Mesenchymal stem cell (in vitro differentiated cells and primary cell): ENCODE measurements around the gene DPP9.

Source experiments
- DNase-seq: peaks from one replicate; pipeline ENCODE4 v3.0.0-alpha.2; 2013
- H2AFZ ChIP-seq: one replicate; pipeline ENCODE4 v1.6.1; 2013; ENCODE audit warnings: low read depth, mild to moderate bottlenecking, control low read depth, inconsistent platforms, low read length, moderate library complexity
- H2AK5ac ChIP-seq: 2 replicates; pipeline ENCODE4 v1.6.1; 2013; ENCODE audit warnings: low read length, moderate library complexity, mild to moderate bottlenecking, inconsistent platforms; ENCODE audit not compliant: severe bottlenecking
- H2BK120ac ChIP-seq: one replicate; pipeline ENCODE4 v1.6.1; 2013; ENCODE audit warnings: low read depth, mild to moderate bottlenecking, inconsistent platforms, low read length, moderate library complexity
- H2BK12ac ChIP-seq, 2 experiments: one replicate each; pipeline ENCODE4 v1.6.1; 2013; ENCODE audit warnings: inconsistent platforms in 2 of 2, low read length in 2 of 2, mild to moderate bottlenecking in 2 of 2, moderate library complexity in 2 of 2, control low read depth in 1 of 2
- H2BK15ac ChIP-seq: one replicate; pipeline ENCODE4 v1.6.1; 2013; ENCODE audit warnings: mild to moderate bottlenecking, low read depth, inconsistent platforms; ENCODE audit not compliant: poor library complexity, severe bottlenecking
- H2BK5ac ChIP-seq: 2 replicates; pipeline ENCODE4 v1.6.1; 2013; ENCODE audit warnings: low read depth, mild to moderate bottlenecking, low read length, control low read depth, inconsistent platforms; ENCODE audit not compliant: poor library complexity, severe bottlenecking
- H3K14ac ChIP-seq, 2 experiments: one replicate each; pipeline ENCODE4 v1.6.1; 2013; ENCODE audit warnings: inconsistent platforms in 2 of 2, low read length in 2 of 2, control low read depth in 1 of 2, mild to moderate bottlenecking in 1 of 2, moderate library complexity in 1 of 2
- H3K18ac ChIP-seq, 2 experiments: one replicate each; pipeline ENCODE4 v1.6.1; 2013; ENCODE audit warnings: inconsistent platforms in 2 of 2, low read length in 2 of 2, control low read depth in 1 of 2, low read depth in 1 of 2, mild to moderate bottlenecking in 1 of 2
- H3K23ac ChIP-seq, 2 experiments: one replicate each; pipeline ENCODE4 v1.6.1; 2013; ENCODE audit warnings: inconsistent platforms in 2 of 2, low read length in 2 of 2, mild to moderate bottlenecking in 2 of 2, moderate library complexity in 2 of 2, control low read depth in 1 of 2
- H3K27ac ChIP-seq: 2 replicates; pipeline ENCODE4 v1.5.1; 2013; ENCODE audit warnings: mild to moderate bottlenecking, moderate library complexity, low read length, control low read depth, inconsistent platforms; ENCODE audit not compliant: poor library complexity, severe bottlenecking
- H3K27me3 ChIP-seq, 2 experiments: 2 replicates each; pipeline versions ENCODE4 v1.6.1 to v1.7.0; 2013; ENCODE audit warnings: low read length in 2 of 2, mild to moderate bottlenecking in 2 of 2, moderate library complexity in 2 of 2, control low read depth in 1 of 2, inconsistent platforms in 1 of 2; ENCODE audit not compliant: control insufficient read depth in 1 of 2, insufficient read depth in 1 of 2
- H3K36me3 ChIP-seq, 2 experiments: 2 replicates each; pipeline versions ENCODE4 v1.6.1 to v1.7.0; 2013; ENCODE audit warnings: low read length in 2 of 2, control low read depth in 1 of 2, inconsistent platforms in 1 of 2, low read depth in 1 of 2, mild to moderate bottlenecking in 1 of 2; ENCODE audit not compliant: insufficient read depth in 2 of 2, control insufficient read depth in 1 of 2
- H3K4ac ChIP-seq, 2 experiments: one replicate each; pipeline ENCODE4 v1.6.1; 2013; ENCODE audit warnings: inconsistent platforms in 2 of 2, low read length in 2 of 2, mild to moderate bottlenecking in 2 of 2, moderate library complexity in 2 of 2, control low read depth in 1 of 2, low read depth in 1 of 2
- H3K4me1 ChIP-seq: 2 replicates; pipeline ENCODE4 v1.6.1; 2013; ENCODE audit warnings: low read depth, low read length, control low read depth; ENCODE audit not compliant: control insufficient read depth, insufficient read depth
- H3K4me2 ChIP-seq: 2 replicates; pipeline ENCODE4 v1.6.1; 2013; ENCODE audit warnings: low read length, mild to moderate bottlenecking, inconsistent platforms; ENCODE audit not compliant: poor library complexity, severe bottlenecking
- H3K4me3 ChIP-seq, 2 experiments: 2 replicates each; pipeline versions ENCODE4 v1.5.1 to v1.7.0; 2013; ENCODE audit warnings: low read length in 2 of 2, mild to moderate bottlenecking in 2 of 2, control low read depth in 1 of 2, low read depth in 1 of 2; ENCODE audit not compliant: insufficient read depth in 1 of 2
- H3K79me1 ChIP-seq: replicated peaks from 2 replicates; pipeline ENCODE4 v1.6.1; 2013; ENCODE audit warnings: mild to moderate bottlenecking, control low read depth, low read length, inconsistent platforms; ENCODE audit not compliant: poor library complexity, severe bottlenecking
- H3K9ac ChIP-seq: 2 replicates; pipeline ENCODE4 v1.7.0; 2013; ENCODE audit warnings: mild to moderate bottlenecking, low read length, moderate library complexity
- H3K9me3 ChIP-seq: 2 replicates; pipeline ENCODE4 v1.7.0; 2013; ENCODE audit warnings: mild to moderate bottlenecking, low read length; ENCODE audit not compliant: control insufficient read depth
- H4K8ac ChIP-seq: one replicate; pipeline ENCODE4 v1.6.1; 2013; ENCODE audit warnings: inconsistent platforms, mild to moderate bottlenecking, low read length, moderate library complexity
- H4K91ac ChIP-seq: one replicate; pipeline ENCODE4 v1.6.1; 2013; ENCODE audit warnings: mild to moderate bottlenecking, low read length, inconsistent platforms
- WGBS: methylation state at CpG from one replicate; pipeline ENCODE4 v1.1.7; 2013; ENCODE audit warnings: mixed read lengths; 5-methylcytosine and 5-hydroxymethylcytosine counted together

DPP9 gene

GRCh38 chr19:4700693-4700970 is 23.0 kb downstream of the DPP9 start:
- Histone ChIP-seq H2AK5ac (no peak overlapping the region), H3K4ac (no peak overlapping the region), H4K8ac (no peak overlapping the region), H3K14ac (no peak overlapping the region), H3K27me3 (no peaks in the 10 kb centered on the region), H2AFZ (no peak overlapping the region), H2BK15ac (no peak overlapping the region), H3K9me3 (no peaks in the 10 kb centered on the region), H3K4me1 (peaks cover 38% of the 10 kb centered on the region), H2BK120ac (no peak overlapping the region), H3K4me3 (no peak overlapping the region), H3K79me1 (peaks cover 43% of the 10 kb centered on the region), H4K91ac (no peak overlapping the region), H3K36me3 (peaks cover 72 to 82% of the 10 kb centered on the region in 2 experiments), H3K4me2 (no peak overlapping the region), H3K18ac (no peak overlapping the region), H3K27ac (no peak overlapping the region), H3K9ac (no peak overlapping the region), H2BK5ac (no peak overlapping the region), H2BK12ac (no peak overlapping the region), H3K23ac (no peak overlapping the region)
- 93% methylated on average over 11 of the region's 11 CpGs for WGBS
- no peak for DNase-seq

- H3K4me2 ChIP-seq: no peak overlapping the region
- H3K4me1 ChIP-seq: peaks cover 39% of the 10 kb centered on the region
- H3K79me1 ChIP-seq: peaks cover 46% of the 10 kb centered on the region
- H3K18ac ChIP-seq: no peak overlapping the region
- no peak overlapping the region for H2BK12ac ChIP-seq
- no peak overlapping the region for H3K4ac ChIP-seq
- H3K4me3 ChIP-seq: no peak overlapping the region
- H4K91ac ChIP-seq: no peak overlapping the region
- no peak overlapping the region for H3K27ac ChIP-seq
- no peak overlapping the region for H2BK15ac ChIP-seq
- 97% methylated on average over 33 of the region's 33 CpGs for WGBS
- no peak overlapping the region for H3K23ac ChIP-seq
- no peak overlapping the region for H2AFZ ChIP-seq
- H2AK5ac ChIP-seq: no peak overlapping the region
- H3K27me3 ChIP-seq: no peaks in the 10 kb centered on the region
- no peak overlapping the region for H2BK120ac ChIP-seq
- H3K9me3 ChIP-seq: no peaks in the 10 kb centered on the region
- H3K36me3 ChIP-seq: peaks cover 78 to 82% of the 10 kb centered on the region in 2 experiments
- H3K9ac ChIP-seq: no peak overlapping the region
- no peak for DNase-seq
- H4K8ac ChIP-seq: no peak overlapping the region
- H3K14ac ChIP-seq: no peak overlapping the region
- H2BK5ac ChIP-seq: no peak overlapping the region
Measured at GRCh38 chr19:4699826-4700692, 23.6 kb downstream of the DPP9 start.

GRCh38 chr19:4697304-4697703 is 26.3 kb downstream of the DPP9 start:
- no peaks in the 10 kb centered on the region for H3K27me3 ChIP-seq
- no peak overlapping the region for H3K4me2 ChIP-seq
- no peak overlapping the region for H4K91ac ChIP-seq
- H3K27ac ChIP-seq: peak overlapping the region; percentile 71
- no peak overlapping the region for H3K4me3 ChIP-seq
- no peaks in the 10 kb centered on the region for H3K9me3 ChIP-seq
- no peak for DNase-seq
- no peak overlapping the region for H3K14ac ChIP-seq
- no peak overlapping the region for H2BK15ac ChIP-seq
- H3K23ac ChIP-seq: peak overlapping the region in 1 of 2 experiments; percentile 15
- H3K9ac ChIP-seq: no peak overlapping the region
- peak overlapping the region in 1 of 2 experiments; percentile 26 for H2BK12ac ChIP-seq
- no peak overlapping the region for H2BK120ac ChIP-seq
- no peak overlapping the region for H3K4ac ChIP-seq
- peak overlapping the region; percentile 5 for H2AK5ac ChIP-seq
- peaks cover 78 to 86% of the 10 kb centered on the region in 2 experiments for H3K36me3 ChIP-seq
- H2BK5ac ChIP-seq: no peak overlapping the region
- 97% methylated on average over 14 of the region's 14 CpGs for WGBS
- H2AFZ ChIP-seq: no peak overlapping the region
- no peak overlapping the region for H3K18ac ChIP-seq
- H3K4me1 ChIP-seq: peaks cover 39% of the 10 kb centered on the region
- peaks cover 44% of the 10 kb centered on the region for H3K79me1 ChIP-seq
- no peak overlapping the region for H4K8ac ChIP-seq

DNA sequence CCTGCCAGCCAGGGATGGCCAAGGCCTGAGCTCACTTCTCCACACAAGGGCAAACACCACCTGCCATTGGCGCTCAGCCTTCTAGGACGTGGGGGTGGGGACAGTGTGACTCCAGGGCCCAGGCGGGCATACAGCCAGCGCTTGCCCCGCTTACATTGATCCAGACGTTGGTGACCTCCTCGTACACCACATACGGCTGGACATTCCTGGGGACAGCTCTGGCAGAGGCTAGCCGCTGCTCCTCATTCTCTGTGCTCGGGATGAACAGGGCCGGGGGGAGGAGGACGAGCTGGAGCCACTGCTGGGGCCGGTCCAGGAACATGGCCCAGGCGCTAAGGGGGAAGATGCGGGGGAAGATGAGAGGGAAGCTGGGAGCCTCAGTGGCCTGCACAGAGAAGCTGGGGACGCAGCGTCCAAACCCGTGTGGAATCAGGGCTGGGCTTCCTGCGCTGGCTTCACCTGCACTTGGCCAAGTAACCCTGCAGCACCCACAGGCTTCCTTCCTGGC is 28.4 kb downstream of the DPP9 start:
- Histone ChIP-seq H2AK5ac (peak overlapping the region; percentile 28), H3K27me3 (no peaks in the 10 kb centered on the region), H4K8ac (peak overlapping the region; percentile 4), H3K14ac (no peak overlapping the region), H3K9me3 (no peaks in the 10 kb centered on the region), H3K36me3 (peaks cover 77% of the 10 kb centered on the region in 2 experiments), H3K18ac (no peak overlapping the region), H3K4ac (no peak overlapping the region), H3K23ac (no peak overlapping the region), H2BK12ac (peak overlapping the region in 1 of 2 experiments; percentile 61), H2AFZ (no peak overlapping the region), H3K27ac (peak overlapping the region; percentile 89), H2BK5ac (no peak overlapping the region), H3K79me1 (peaks cover 38% of the 10 kb centered on the region), H4K91ac (no peak overlapping the region), H3K9ac (no peak overlapping the region), H3K4me2 (no peak overlapping the region), H2BK120ac (no peak overlapping the region), H3K4me3 (no peak overlapping the region), H3K4me1 (peaks cover 38% of the 10 kb centered on the region), H2BK15ac (no peak overlapping the region)
- no peak for DNase-seq
- 98% methylated on average over 19 of the region's 19 CpGs for WGBS
